Loucy (cell line): ENCODE results near the gene SCAPER.

Experiments used
- H2AFZ ChIP-seq: fragments of 200-600 bp; sonication (generic); 2 replicates; pipeline ENCODE4 v1.6.0; 2016; ENCODE audit warnings: antibody characterized with exemption, mild to moderate bottlenecking, low read length, moderate library complexity
- H3F3A ChIP-seq: fragments of 200-600 bp; 2 replicates; pipeline ENCODE4 v1.6.0; 2016; ENCODE audit warnings: antibody characterized with exemption, low read depth, mild to moderate bottlenecking
- H3K27me3 ChIP-seq: fragments of 200-600 bp; sonication (generic); 2 replicates; pipeline ENCODE4 v1.6.1; 2014; ENCODE audit warnings: low read length, mild to moderate bottlenecking; ENCODE audit not compliant: insufficient read depth, poor library complexity, severe bottlenecking
- H3K36me3 ChIP-seq: fragments of 200-600 bp; sonication (generic); 2 replicates; pipeline ENCODE4 v1.6.1; 2016; ENCODE audit warnings: low read length; ENCODE audit not compliant: insufficient read depth
- H3K4me1 ChIP-seq: fragments of 200-600 bp; sonication (generic); 2 replicates; pipeline ENCODE4 v1.5.1; 2014; ENCODE audit warnings: low read length, mild to moderate bottlenecking; ENCODE audit not compliant: insufficient read depth, poor library complexity, severe bottlenecking
- H3K4me2 ChIP-seq: fragments of 200-600 bp; sonication (generic); 2 replicates; pipeline ENCODE4 v1.6.0; 2014; ENCODE audit warnings: antibody characterized with exemption, low read length, low read depth, mild to moderate bottlenecking; ENCODE audit not compliant: poor library complexity, severe bottlenecking
- H3K4me3 ChIP-seq: fragments of 200-600 bp; sonication (generic); 2 replicates; pipeline ENCODE4 v1.5.1; 2014; ENCODE audit warnings: low read length, mild to moderate bottlenecking, mixed read lengths; ENCODE audit not compliant: poor library complexity, severe bottlenecking
- H3K79me2 ChIP-seq: fragments of 200-600 bp; sonication (generic); 2 replicates; pipeline ENCODE4 v1.6.1; 2014; ENCODE audit warnings: low read length; ENCODE audit not compliant: insufficient read depth
- H3K9ac ChIP-seq: fragments of 200-600 bp; sonication (generic); 2 replicates; pipeline ENCODE4 v1.6.0; 2014; ENCODE audit warnings: mild to moderate bottlenecking, low read depth, low read length, moderate library complexity; ENCODE audit not compliant: poor library complexity, severe bottlenecking
- H3K9me2 ChIP-seq: fragments of 200-600 bp; sonication (generic); replicated peaks from 2 replicates; pipeline ENCODE4 v1.6.1; 2016; ENCODE audit warnings: low read depth, low read length, mixed read lengths
- H3K9me3 ChIP-seq: fragments of 200-600 bp; sonication (generic); 2 replicates; pipeline ENCODE4 v1.6.1; 2014; ENCODE audit warnings: mild to moderate bottlenecking, antibody characterized with exemption, low read length, low read depth; ENCODE audit not compliant: insufficient read depth
- H4K20me1 ChIP-seq: fragments of 200-600 bp; sonication (generic); 2 replicates; pipeline ENCODE4 v1.6.0; 2014; ENCODE audit warnings: antibody characterized with exemption, low read length, mild to moderate bottlenecking; ENCODE audit not compliant: insufficient read depth, poor library complexity, severe bottlenecking
- CTCF ChIP-seq: fragments of 200-600 bp; sonication (generic); conservative IDR thresholded peaks from 2 replicates; pipeline ENCODE4 v1.5.1; 2014; ENCODE audit warnings: mild to moderate bottlenecking, antibody characterized with exemption, low read length
- EZH2phosphoT487 ChIP-seq: fragments of 200-600 bp; IDR thresholded peaks from 2 replicates; pipeline ENCODE4 v1.6.1; 2018; ENCODE audit warnings: antibody characterized with exemption, mild to moderate bottlenecking, moderate library complexity, borderline replicate concordance

SCAPER gene

GRCh38 chr15:76384409-76384808 is 520.7 kb downstream of the SCAPER start:
- Histone ChIP-seq H3K9me3 (no peaks in the 10 kb centered on the region), H2AFZ (no peak overlapping the region), H3F3A (no peaks in the 10 kb centered on the region), H3K79me2 (no peaks in the 10 kb centered on the region), H3K36me3 (no peaks in the 10 kb centered on the region), H3K9me2 (no peaks in the 10 kb centered on the region), H4K20me1 (no peaks in the 10 kb centered on the region), H3K4me2 (no peak overlapping the region), H3K27me3 (no peaks in the 10 kb centered on the region), H3K9ac (no peak overlapping the region), H3K4me1 (peaks cover 10% of the 10 kb centered on the region), H3K4me3 (no peak overlapping the region)
- no peak for TF ChIP-seq CTCF
- no peak for TF ChIP-seq EZH2phosphoT487

GRCh38 chr15:76382987-76383728 is 522.0 kb downstream of the SCAPER start:
- Histone ChIP-seq H3K36me3 (no peaks in the 10 kb centered on the region), H3K9ac (no peak overlapping the region), H3K4me3 (no peak overlapping the region), H3K4me1 (peaks cover 10% of the 10 kb centered on the region), H3K4me2 (no peak overlapping the region), H3K9me3 (no peaks in the 10 kb centered on the region), H3F3A (no peaks in the 10 kb centered on the region), H3K27me3 (no peaks in the 10 kb centered on the region), H4K20me1 (no peaks in the 10 kb centered on the region), H2AFZ (no peak overlapping the region), H3K9me2 (no peaks in the 10 kb centered on the region), H3K79me2 (no peaks in the 10 kb centered on the region)
- TF ChIP-seq EZH2phosphoT487, result no peak
- no peak for TF ChIP-seq CTCF

GRCh38 chr15:76381366-76381765 is 523.8 kb downstream of the SCAPER start:
- H3K27me3 ChIP-seq, result no peaks in the 10 kb centered on the region
- H3K9me2 ChIP-seq, result no peaks in the 10 kb centered on the region
- H3K4me2 ChIP-seq, result no peak overlapping the region
- no peak overlapping the region for H3K9ac ChIP-seq
- no peaks in the 10 kb centered on the region for H3K36me3 ChIP-seq
- no peak overlapping the region for H2AFZ ChIP-seq
- H3K4me3 ChIP-seq, result no peak overlapping the region
- H3K79me2 ChIP-seq, result no peaks in the 10 kb centered on the region
- H3K4me1 ChIP-seq, result peaks cover 10% of the 10 kb centered on the region
- H3F3A ChIP-seq, result no peaks in the 10 kb centered on the region
- H3K9me3 ChIP-seq, result no peaks in the 10 kb centered on the region
- no peak for TF ChIP-seq CTCF
- TF ChIP-seq EZH2phosphoT487, result no peak
- no peaks in the 10 kb centered on the region for H4K20me1 ChIP-seq
